GM19463 (cell line): ENCODE results near the gene ELOF1.
A peak's percentile ranks its signal among the peaks of the same experiment; 100 is the strongest.
"Not testable (repeated sequence)": the region's sequence is repeated elsewhere in the genome, so short reads cannot be mapped to it uniquely, and the experiment has no call there.

ENCODE experiments used
- ATAC-seq: cut with Tn5 transposase; IDR thresholded peaks from one replicate; pipeline ENCODE4 v1.9.1; 2021; ENCODE audit warnings: mild to moderate bottlenecking, moderate library complexity; ENCODE audit not compliant: unreplicated experiment

Gene ELOF1

DNA sequence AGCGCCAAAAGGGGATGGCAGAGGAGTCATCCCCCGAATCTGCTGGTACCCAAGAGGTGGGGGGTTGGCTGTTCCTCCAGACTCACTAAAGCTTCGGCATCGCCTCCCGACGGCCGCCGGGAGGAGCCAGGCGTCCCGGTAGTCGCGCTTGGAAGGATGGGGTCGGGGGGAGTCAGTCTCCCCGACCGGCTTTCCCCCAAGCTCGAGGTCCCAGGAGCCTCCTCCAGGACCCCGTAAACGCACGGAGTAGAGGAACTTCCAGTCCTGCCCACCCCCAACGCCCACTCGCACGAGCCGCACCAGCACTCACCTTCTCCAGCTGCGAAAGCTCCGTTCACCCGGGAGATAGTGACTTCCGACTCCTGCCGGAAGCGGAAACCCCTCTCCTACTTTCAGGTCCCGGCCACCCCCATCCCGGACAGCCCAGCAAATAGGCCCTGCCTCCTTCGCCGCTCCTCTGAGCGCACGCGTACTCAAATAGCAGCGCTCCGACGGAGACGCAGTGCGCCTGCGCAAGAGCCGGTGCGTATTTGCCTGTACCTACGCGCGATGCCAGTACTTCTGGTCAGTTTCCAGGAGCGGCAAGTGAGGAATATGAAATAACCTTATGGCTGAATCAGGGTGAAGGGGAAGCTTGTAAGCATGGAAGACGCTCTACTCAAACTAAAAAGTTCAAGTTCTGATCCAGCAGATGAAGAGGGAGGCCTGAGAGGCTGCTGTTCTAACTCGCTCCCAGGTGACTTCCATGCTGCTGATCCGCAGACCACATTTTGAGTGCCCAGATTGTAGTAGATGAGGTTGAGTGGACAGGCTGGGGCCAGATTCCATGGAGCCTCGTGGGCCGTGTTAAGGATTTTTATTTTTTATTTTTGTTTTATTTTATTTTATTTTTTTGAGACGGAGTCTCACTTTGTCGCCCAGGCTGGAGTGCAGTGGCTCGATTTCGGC lies at the start of gene ELOF1:
ELOF1 (minus strand) TSS at position 350 of the 948 bp plus-strand sequence. CDS start 4,883 bp downstream, outside the sequence.
- ATAC-seq = peak; percentile 78

DNA sequence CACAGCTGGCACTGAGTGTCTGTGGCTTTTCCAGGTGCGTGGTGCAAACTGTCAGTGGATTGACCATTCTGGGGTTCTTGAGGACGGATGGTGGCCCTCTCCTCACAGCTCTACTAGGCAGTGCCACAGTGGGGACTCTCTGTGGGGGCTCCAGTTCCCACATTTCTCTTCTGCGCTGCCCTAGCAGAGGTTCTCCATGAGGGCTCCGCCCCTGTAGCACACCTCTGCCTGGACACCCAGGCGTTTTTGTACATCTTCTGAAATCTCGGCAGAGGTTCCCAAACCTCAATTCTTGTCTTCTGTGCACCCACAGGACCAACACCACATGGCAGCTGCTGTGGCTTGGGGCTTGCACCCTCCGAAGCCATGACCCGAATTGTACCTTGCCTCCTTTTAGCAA lies 47.5 kb upstream of the ELOF1 start:
- ATAC-seq = no peak

DNA sequence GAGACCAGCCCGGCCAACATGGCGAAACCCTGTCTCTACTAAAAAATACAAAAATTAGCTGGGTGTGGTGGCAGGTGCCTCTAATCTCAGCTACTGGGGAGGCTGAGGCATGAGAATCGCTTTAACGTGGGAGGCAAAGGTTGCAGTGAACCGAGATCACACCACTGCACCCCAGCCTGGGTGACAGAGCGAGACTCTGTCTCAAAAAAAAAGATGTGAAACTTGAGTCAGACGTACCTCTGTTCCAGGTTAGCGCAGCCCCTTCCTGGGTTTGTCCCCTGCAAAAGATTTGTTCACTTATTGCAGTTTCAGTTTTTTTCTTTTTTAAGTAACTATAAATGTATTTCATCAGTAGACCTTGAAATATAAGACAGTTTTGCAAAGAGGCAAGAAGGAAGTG lies 40.7 kb upstream of the ELOF1 start:
- ATAC-seq = not testable (repeated sequence)

DNA sequence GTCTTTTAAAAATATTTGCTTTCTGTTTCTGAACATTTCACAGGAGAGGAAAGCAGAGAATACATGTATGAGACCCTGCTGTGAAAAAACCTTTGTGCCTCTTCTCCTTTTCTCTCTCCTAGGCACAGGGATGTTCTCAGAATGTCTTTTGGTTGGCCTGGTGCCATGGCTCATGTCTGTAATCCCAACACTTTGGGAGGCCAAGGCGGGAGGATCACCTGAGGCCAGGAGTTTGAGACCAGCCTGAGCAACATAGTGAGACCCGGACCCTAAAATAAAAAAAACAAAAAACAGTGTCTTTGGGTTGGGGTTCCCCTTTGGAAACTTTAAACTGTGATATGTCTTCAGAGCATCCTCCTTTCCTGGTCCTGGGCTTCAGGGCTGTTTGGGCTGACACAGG lies 39.7 kb upstream of the ELOF1 start:
- no peak for ATAC-seq

DNA sequence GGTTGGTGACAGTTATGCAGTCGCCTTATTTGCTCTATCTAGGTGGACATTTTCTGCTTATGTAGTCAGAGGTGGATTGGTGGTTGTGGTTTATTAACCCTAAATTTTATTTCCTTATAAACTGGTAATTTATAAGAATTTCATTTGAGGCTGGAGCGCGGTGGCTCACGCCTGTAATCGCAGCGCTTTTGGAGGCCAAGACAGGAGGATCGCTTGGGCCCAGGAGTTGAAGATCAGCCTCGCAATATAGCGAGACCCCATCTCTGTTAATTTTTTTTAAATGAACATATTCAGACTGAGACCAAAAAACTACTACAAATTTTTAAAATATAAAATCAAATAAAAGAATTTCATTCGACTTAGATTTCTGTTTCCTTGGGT lies 39.1 kb upstream of the ELOF1 start:
- ATAC-seq = no peak

DNA sequence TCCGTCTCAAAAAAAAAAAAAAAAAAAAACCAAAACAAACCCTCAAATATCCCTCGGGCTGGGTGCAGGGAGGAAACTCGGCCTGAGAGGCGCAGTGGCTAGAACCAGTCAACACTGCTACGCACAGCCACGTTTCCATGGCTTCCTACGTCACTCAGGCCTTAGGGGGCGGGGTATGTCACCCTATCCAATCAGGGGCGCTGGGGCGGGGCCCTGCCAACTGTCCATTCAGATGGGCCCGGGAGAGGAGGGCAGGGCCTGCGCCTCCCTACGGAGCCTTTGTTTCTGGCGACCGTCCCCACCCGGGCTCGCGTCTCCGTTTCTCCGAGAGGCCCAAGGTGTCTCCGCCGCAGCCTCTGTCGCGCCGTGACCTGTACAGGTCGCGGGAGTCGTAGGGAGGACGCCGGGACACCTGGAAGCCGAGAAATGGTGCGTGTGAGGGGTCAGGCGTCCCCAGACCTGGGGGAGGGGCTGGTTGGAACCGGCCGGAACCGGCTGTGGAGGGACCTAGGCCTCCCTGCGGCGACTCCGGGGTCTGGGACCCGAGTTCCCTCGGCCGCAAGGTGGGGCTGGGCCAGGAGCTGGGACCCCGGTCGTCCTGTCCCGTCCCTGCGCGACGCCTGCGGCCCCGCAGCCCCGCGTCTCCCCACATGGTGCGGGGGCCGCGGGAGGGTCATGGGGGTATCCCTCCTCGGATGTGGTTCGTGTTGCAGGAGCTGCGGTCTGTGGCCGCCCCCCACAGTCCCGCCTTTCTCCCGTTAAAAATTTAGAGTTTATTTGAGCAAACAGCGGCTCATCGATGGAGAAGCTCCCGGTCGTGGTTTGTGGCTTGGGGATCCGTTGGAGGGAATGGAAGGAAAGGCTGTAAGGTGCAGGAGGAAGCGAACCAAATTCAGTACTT lies 38.4 kb upstream of the ELOF1 start, which contains the start of gene ZNF627:
ZNF627 (plus strand) TSS at position 282 of the 901 bp plus-strand sequence; CDS start at position 427, 145 bp downstream.
- ATAC-seq = peak; percentile 96

DNA sequence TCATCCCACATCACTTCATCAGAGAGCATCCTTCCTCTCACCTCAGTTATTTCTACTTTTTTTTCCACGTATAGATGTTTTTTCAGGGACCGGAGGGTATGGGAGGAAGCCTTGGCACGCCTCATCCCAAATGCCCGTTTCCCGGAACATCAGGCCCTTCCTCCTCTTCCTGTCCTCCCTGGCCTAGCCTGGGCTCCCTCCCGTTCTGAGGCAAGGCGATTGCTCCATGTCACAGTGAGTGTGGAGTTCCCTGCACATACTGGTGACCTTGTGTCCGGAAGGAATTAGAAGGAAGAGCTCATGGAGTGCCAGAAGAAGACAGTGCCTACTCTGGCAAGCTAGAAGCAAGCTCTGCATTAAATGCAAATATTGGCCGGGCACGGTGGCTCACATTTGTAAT lies 37.1 kb upstream of the ELOF1 start:
- no peak for ATAC-seq

DNA sequence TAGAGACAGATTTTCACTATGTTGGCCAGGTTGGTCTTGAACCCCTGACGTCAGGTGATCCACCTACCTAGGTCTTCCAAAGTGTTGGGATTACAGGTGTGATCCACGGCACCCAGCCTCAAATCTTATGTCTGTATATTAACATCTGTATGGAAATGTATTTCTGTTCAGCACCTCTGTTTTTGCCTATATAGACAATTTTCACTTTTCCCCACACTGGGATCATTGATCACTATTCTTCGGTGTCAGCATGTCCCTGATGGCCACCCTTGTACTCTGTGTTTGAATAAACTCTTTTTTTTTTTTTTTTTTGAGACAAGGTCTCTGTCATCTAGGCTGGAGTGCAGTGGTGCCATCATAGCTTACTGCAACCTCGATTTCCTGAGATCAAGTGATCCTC lies 35.1 kb upstream of the ELOF1 start:
- no peak for ATAC-seq

DNA sequence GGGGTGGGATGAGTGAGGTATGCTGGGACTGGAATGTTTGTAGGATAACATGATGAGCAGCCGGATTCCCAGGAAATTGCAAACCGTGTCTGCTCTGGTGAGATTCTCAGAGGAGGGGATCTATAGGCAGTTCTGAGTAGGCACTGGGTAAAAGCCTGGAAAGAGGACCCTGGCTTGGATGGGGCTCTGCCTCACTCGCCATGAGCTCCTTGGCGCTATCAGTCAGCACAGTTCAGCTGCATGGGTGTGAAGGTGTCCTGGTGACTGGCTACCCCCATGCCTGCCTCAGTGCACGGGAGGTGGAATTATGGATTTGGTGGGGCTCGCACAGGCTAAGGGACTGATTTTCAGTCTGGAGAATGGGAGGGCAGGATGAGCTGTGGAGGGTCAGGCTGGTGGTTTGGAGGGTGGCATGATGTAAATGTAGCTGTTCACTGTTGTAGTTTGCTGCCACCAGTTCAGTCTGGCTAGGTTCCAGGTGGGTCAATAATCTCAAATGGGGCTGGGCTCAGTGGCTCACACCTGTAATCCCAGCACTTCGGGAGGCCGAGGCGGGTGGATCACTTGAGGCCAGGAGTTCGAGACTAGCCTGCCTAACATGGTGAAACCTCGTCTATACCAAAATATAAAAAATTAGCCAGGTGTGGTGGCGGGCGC lies 29.1 kb upstream of the ELOF1 start:
- no peak for ATAC-seq

DNA sequence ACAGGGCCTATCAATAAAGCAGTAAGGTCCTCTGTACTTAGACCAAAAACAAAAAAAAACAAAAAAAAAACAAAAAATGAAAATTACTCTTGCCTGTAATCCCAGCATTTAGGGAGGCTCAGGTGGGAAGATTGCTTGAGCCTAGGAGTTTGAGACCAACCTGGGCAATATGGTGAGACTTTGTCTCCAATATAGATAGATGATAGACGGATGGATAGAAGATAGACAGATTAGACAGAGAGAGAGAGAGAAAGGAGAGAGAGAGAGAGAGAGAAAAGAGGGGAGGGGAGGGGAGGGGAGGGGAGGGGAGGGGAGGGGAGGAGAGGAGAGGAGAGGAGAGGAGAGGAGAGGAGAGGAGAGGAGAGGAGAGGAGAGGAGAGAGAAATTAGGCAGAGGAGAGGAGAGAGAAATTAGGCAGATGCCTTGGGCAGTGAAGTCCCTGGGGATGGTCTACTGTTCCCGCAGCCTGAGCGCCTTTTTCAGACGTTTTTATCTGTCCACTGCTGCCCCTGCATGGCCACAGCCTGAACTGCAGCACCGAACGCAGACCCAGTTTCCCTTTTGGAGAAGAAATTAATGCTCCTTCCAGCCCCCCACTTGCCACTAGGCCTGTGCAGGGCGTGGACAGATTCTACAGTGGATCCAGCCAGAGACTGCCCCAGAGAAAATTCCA lies 28.4 kb upstream of the ELOF1 start:
- ATAC-seq = no peak

DNA sequence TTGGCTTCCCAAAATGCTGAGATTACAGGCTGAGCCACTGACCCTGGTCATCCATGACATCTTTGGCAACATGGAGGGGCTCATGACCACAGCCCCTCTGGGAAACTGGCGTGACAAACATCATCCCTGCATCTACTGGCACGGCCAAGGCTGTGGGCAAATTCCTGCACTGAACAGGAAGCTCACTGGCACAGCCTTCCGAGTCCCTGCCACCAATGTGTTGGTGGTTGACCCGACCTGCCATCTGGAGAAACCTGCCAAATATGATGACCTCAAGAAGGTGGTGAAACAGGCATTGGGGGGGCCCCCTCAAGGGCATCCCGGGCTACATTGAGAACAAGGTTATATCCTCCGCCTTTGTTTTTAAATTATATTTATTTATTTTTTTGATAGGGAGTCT lies 27.3 kb upstream of the ELOF1 start:
- no peak for ATAC-seq

DNA sequence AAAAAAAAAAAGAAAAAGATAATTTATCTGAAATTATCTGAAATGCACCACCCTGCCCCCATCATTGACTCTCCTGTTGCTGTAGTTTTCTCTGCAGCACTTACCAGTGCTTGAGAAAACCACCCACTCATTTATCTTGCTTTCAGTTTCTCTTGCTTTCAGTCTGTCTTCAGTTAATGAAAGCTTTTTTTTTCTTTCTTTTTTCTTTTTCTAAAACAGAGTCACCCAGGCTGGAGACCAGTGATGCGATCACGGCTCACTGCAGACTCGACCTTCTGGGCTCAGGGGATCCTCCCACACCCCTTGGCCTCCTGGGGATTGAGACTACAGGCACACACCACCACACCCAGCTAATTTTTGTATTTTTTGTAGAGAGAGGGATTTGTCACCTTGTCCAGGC lies 22.7 kb upstream of the ELOF1 start:
- ATAC-seq = peak; percentile 70

DNA sequence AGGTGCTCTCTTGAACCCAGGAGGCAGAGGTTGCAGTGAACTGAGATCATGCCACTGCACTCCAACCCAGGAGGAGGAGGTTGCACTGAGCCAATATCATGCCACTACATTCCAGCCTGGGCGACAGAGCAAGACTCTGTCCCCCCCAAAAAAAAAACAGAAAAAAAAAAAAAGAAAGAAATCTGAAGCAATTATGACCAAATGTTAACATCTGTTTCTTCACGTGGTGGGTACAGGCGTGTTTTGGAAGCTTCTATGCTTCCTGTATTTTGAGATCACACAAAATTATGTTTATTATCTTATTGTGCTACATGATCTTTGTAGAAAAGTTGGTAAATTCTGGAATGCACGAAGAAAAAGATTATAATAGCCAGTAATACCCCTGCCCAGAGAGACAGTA lies 21.1 kb upstream of the ELOF1 start:
- no peak for ATAC-seq

DNA sequence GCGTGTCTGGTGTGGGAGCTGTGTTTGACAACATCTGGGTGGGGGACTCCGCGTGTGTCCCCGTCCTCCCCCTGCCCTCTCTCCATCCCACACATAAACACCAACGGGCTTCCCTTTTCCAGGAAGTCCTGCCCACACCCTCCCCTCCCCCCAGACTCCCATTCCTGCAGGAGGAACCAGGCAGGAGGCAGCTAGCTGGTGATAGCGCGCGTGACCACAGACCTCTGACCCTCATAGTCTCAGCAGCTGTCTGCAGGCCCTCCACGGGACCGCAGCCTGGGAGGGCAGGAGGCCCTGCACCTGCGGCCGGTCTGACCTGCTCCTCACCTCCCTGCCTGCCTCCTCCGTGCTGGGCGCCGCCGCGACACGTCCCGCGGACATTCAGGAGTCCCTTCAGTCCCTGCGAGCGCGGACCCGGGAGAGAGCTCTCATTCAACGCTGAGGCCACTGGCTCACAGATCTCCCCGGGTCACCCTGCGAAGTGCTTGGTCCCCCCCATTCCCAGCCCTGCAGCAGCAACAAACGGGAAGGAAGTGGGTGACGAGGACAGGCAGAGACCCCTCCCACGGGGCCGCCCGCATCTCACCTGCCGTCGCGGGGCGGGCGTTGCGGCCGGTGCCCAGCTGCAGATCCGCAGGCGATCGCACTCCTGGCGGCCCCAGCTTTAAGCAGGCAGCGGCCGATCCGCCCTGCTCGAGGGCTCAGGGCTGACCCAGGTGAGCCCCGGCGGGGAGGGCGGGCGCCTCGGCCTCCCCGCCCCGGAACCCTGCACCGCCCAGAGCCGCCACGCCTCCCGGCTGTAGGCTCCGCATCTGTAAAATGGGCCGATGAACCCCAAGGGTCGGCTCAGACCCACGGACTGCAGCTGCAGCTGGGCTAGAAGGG lies 19.5 kb upstream of the ELOF1 start:
- ATAC-seq = no peak

DNA sequence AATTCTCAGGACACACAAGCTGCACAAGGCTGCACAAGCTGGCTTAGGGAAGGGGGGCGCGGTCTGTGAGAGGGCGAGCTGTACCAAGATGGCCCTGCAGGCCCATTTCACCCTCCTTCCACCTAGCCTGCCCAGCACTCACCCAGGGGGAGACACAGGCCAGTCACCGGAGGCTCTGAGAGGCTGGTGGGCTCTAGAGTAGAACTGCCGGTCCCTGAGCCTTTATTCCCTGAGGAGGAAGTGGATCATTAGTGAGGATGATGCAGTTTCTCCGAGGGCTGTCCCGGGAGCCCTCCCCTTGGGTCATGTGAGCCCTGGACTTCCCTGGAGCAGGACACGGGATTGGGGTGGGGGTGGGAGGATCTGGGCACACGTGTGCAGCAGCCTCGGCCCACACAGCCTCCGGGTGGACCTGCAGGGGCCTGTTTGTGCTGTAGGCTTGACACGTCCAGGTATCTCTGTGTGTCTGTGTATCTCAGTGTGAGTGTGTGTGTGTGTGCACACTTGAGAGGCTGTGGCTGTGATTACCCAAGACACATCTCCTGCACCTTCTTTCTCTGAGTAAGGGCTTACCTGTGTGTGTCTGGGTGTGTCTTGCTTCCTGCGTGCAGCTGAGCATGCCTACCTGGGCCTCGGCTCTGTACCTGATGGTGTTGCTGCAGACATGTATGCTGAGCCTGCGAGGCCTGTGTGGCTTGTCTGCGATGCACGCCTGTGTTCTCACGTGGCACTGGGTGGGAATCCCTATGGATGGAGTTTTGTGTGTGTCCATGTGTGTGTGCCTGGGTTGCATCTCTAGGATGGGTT lies 18.6 kb upstream of the ELOF1 start, which contains the start of gene ACP5:
ACP5 (minus strand) TSS at position 195 of the 807 bp plus-strand sequence. CDS start 328 bp downstream, outside the sequence.
- ATAC-seq = no peak

DNA sequence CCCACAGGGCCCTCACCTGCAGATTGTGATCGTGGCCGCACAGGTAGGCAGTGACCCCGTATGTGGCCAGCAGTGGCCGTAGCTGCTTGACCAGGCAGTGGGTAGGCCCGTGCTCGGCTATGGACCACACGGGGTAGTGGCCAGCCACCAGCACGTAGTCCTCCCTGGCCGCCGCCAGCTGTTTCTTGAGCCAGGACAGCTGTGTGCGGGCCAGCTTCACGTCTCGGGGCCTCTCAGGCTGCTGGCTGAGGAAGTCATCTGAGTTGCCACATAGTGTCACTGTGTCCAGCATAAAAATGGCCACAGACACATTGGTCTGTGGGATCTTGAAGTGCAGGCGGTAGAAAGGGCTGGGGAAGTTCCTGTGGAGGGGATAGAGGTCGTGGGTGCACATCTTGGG lies 17.2 kb upstream of the ELOF1 start:
- ATAC-seq = no peak

DNA sequence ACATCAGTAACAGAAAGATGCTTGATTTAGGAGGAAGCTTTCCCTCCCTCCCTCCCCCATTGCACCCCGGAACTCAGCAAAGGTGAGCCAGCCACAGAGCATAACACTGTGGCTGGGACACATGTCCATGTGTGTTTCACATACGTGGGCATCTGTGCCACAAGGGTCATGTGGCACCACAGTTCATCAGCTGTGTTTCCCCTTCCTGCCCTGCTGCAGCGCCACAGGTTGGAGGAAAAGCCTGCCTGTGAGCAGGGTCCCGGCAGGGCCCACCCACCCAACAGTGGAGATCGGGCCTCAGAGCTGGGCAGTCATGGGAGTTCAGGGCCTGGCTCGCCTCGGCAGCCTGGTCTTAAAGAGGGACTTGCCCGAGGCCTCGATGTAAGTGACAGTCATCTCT lies 15.7 kb upstream of the ELOF1 start:
- ATAC-seq = no peak

DNA sequence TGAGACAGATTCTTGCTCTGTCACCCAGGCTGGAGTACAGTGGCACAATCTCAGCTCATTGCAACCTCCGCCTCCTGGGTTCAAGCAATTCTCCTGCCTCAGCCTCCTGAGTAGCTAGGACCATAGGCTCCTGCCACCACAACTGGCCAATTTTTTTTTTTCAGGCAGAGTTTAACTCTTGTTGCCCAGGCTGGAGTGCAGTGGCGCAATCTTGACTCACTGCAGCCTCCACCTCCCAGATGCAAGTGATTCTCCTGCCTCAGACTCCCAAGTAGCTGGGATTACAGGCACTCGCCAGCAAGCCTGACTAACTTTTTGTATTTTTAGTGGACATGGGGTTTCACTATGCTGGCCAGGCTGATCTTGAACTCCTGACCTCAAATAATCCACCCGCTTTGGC lies 14.7 kb upstream of the ELOF1 start:
- ATAC-seq = not testable (repeated sequence)

DNA sequence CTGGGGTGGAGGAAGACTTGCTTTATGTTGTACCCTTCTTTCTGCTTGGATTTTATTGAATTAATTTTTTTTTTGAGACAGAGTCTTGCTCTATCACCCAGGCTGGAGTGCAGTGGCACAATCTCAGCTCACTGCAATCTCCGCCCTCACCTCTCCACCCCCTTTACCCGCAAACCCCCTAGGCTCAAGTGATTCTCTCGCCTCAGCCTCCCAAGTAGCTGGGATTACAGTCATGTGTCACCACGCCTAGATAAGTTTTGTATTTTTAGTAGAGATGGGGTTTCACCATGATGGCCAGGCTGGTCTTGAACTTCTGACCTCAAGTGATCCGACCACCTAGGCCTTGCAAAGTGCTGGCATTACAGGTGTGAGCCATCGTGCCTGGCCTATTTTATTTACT lies 14.3 kb upstream of the ELOF1 start:
- not testable (repeated sequence) for ATAC-seq
